H1 (cell line): ENCODE results near the gene TACSTD2.
"Not testable (repeated sequence)": the region's sequence is repeated elsewhere in the genome, so short reads cannot be mapped to it uniquely, and the experiment has no call there.

ENCODE experiments used
- ATF2 ChIP-seq: IDR thresholded peaks from 2 replicates; pipeline ENCODE4 v1.6.1; 2012; ENCODE audit warnings: low read length, inconsistent platforms
- CTCF ChIP-seq, 3 experiments: IDR thresholded peaks; 1 replicate in 2 of 3; 2 replicates in 1 of 3; pipeline versions ENCODE4 v1.5.1 to v1.6.1; 2011; ENCODE audit warnings: low read length in 3 of 3, mild to moderate bottlenecking in 3 of 3, inconsistent platforms in 2 of 3, low read depth in 1 of 3, moderate library complexity in 1 of 3; ENCODE audit not compliant: insufficient read depth in 1 of 3; ENCODE audit errors: control extremely low read depth in 1 of 3
- EP300 ChIP-seq, 2 experiments: IDR thresholded peaks; 1 replicate in 1 of 2; 2 replicates in 1 of 2; pipeline ENCODE4 v1.6.1; 2011 to 2012; ENCODE audit warnings: low read depth in 2 of 2, low read length in 2 of 2, mild to moderate bottlenecking in 2 of 2, borderline replicate concordance in 1 of 2, inconsistent platforms in 1 of 2, moderate library complexity in 1 of 2
- KDM5A ChIP-seq: fragments of 200-600 bp; IDR thresholded peaks from 2 replicates; pipeline ENCODE4 v1.7.1; 2012; ENCODE audit warnings: mild to moderate bottlenecking, low read length, inconsistent platforms, mixed read lengths
- PHF8 ChIP-seq: fragments of 200-600 bp; sonication (generic); conservative IDR thresholded peaks from 2 replicates; pipeline ENCODE4 v1.7.1; 2012; ENCODE audit warnings: low read depth, mild to moderate bottlenecking, inconsistent platforms, low read length, moderate library complexity
- POLR2AphosphoS5 ChIP-seq: IDR thresholded peaks from 2 replicates; pipeline ENCODE4 v1.6.1; 2011; ENCODE audit warnings: low read depth, low read length
- RAD21 ChIP-seq, 2 experiments: IDR thresholded peaks in 1 of 2; conservative IDR thresholded peaks in 1 of 2; 2 replicates each; pipeline ENCODE4 v1.6.1; 2011; ENCODE audit warnings: low read depth in 2 of 2, low read length in 2 of 2, improper control_type of control experiment in 1 of 2, inconsistent platforms in 1 of 2, mild to moderate bottlenecking in 1 of 2, moderate library complexity in 1 of 2
- TEAD4 ChIP-seq: IDR thresholded peaks from 2 replicates; pipeline ENCODE4 v1.6.1; 2012; ENCODE audit warnings: low read depth, low read length, inconsistent platforms, mixed read lengths
- YY1 ChIP-seq: IDR thresholded peaks from 2 replicates; pipeline ENCODE4 v1.6.1; 2011; ENCODE audit warnings: low read depth, mild to moderate bottlenecking, low read length

- not testable (repeated sequence) for TF ChIP-seq EP300 (IDR thresholded peaks at IDR 0.05; ENCODE audit: borderline replicate concordance in 1 of 2, low read depth in 2 of 2, low read length in 2 of 2); YY1; TEAD4; CTCF (IDR thresholded peaks at IDR 0.05; ENCODE audit: control extremely low read depth in 1 of 3, insufficient read depth in 1 of 3, low read depth in 1 of 3, low read length in 3 of 3); RAD21 (IDR thresholded peaks at IDR 0.05 in 1 of 2, conservative IDR thresholded peaks at IDR 0.05 in 1 of 2; ENCODE audit: low read depth in 2 of 2, low read length in 2 of 2); KDM5A; ATF2; POLR2AphosphoS5; PHF8
Measured at GRCh38 chr1:58563715-58564114, 13.3 kb downstream of the TACSTD2 start.
